HCT116 (cell line): ENCODE measurements around the gene LGI2. TPM values are rescaled to one million over a fixed set of nuclear protein-coding genes. Genes with fewer than 3 reads are reported as not detected.

Experiments used
- ATAC-seq: fragments of 200-7000 bp; cut with Tn5 transposase; 2 replicates; pipeline ENCODE4 v1.9.1; 2020; ENCODE audit warnings: mild to moderate bottlenecking, moderate library complexity
- BruUV-seq: library from RNA; stranded (reverse); fragments of 400-500 nt; replicated peaks from 2 replicates; lab custom pipeline; 2021; lab: Mats Ljungman, UMichigan
- CTCF ChIA-PET: fragments of 300-600 bp; sonication (Branson Sonifier 250); formaldehyde crosslinking; loops from one replicate; lab custom pipeline; 2021; ENCODE audit warnings: antibody characterized with exemption; lab: Charles Lee
- POLR2A ChIA-PET: fragments of 300-600, 350-600 bp; sonication (Branson Sonifier 250); formaldehyde crosslinking; loops from one replicate; lab custom pipeline; 2021; ENCODE audit warnings: antibody characterized with exemption; lab: Charles Lee
- RAD21 ChIA-PET, 2 experiments: fragments of 300-600 bp; sonication (Branson Sonifier 250); formaldehyde crosslinking; loops; one replicate each; lab custom pipeline; 2023; ENCODE audit warnings: low total read pairs in 2 of 2; ENCODE audit not compliant: uncharacterized antibody in 2 of 2, unreplicated experiment in 2 of 2, low non-redundant PET in 1 of 2; lab: Charles Lee
- DNase-seq: peaks from one replicate; pipeline ENCODE4 v3.0.0-alpha.2; 2010; ENCODE audit warnings: low read depth, low spot score
- H2AFZ ChIP-seq: fragments of 200-600 bp; shearing (Covaris generic), sonication (generic); 2 replicates; pipeline ENCODE4 v1.6.1; 2017; ENCODE audit warnings: low read depth, mixed run types, mixed read lengths, antibody characterized with exemption, low read length; ENCODE audit not compliant: poor library complexity, severe bottlenecking
- H3K27ac ChIP-seq: 2 replicates; pipeline ENCODE4 v1.5.1; 2012; ENCODE audit warnings: low read depth, low read length
- H3K27me3 ChIP-seq: fragments of 200-600 bp; sonication (generic); 2 replicates; pipeline ENCODE4 v1.6.1; 2016; ENCODE audit warnings: mixed run types, low read length, mixed read lengths; ENCODE audit not compliant: insufficient read depth
- H3K36me3 ChIP-seq, 2 experiments: fragments of 200-500 bp in 1 of 2; fragments of 200-600 bp in 1 of 2; sonication (Bioruptor generic) in 1 of 2; sonication (generic) in 1 of 2; 2 replicates each; pipeline versions ENCODE4 v1.5.1 to v1.6.1; 2014 to 2016; ENCODE audit warnings: low read length in 2 of 2, inconsistent platforms in 1 of 2, mixed read lengths in 1 of 2, mixed run types in 1 of 2; ENCODE audit not compliant: insufficient read depth in 2 of 2, control insufficient read depth in 1 of 2
- H3K4me1 ChIP-seq, 2 experiments: fragments of 200-600 bp in 1 of 2; sonication (generic) in 1 of 2; 2 replicates each; pipeline versions ENCODE4 v1.5.1 to v1.6.1; 2012 to 2017; ENCODE audit warnings: low read length in 2 of 2, inconsistent platforms in 1 of 2, mild to moderate bottlenecking in 1 of 2, mixed read lengths in 1 of 2, mixed run types in 1 of 2, moderate library complexity in 1 of 2; ENCODE audit not compliant: insufficient read depth in 2 of 2, control insufficient read depth in 1 of 2
- H3K4me2 ChIP-seq: fragments of 200-600 bp; sonication (generic); 2 replicates; pipeline ENCODE4 v1.6.1; 2017; ENCODE audit warnings: mixed run types, low read length, mixed read lengths
- H3K4me3 ChIP-seq, 2 experiments: fragments of 200-600 bp in 1 of 2; sonication (generic) in 1 of 2; replicated peaks in 1 of 2; 2 replicates each; pipeline ENCODE4 v1.5.1; 2011 to 2016; ENCODE audit warnings: low read length in 2 of 2, control low read depth in 1 of 2, low read depth in 1 of 2, mild to moderate bottlenecking in 1 of 2, mixed read lengths in 1 of 2, mixed run types in 1 of 2
- H3K79me2 ChIP-seq: fragments of 200-600 bp; sonication (generic); 2 replicates; pipeline ENCODE4 v1.6.1; 2017; ENCODE audit warnings: mild to moderate bottlenecking, mixed run types, low read length, moderate library complexity, mixed read lengths; ENCODE audit not compliant: insufficient read depth
- H3K9ac ChIP-seq: fragments of 200-600 bp; sonication (generic); 2 replicates; pipeline ENCODE4 v1.6.1; 2016; ENCODE audit warnings: low read length, mixed read lengths
- H3K9me2 ChIP-seq: fragments of 200-600 bp; sonication (generic), shearing (Covaris generic); 2 replicates; pipeline ENCODE4 v1.6.1; 2017; ENCODE audit warnings: mixed run types, mild to moderate bottlenecking, moderate library complexity; ENCODE audit not compliant: insufficient read depth
- H3K9me3 ChIP-seq, 2 experiments: fragments of 200-500 bp in 1 of 2; fragments of 200-600 bp in 1 of 2; sonication (Bioruptor generic) in 1 of 2; sonication (generic) in 1 of 2; 2 replicates each; pipeline ENCODE4 v1.6.1; 2014 to 2017; ENCODE audit warnings: low read length in 2 of 2, mixed read lengths in 2 of 2, inconsistent platforms in 1 of 2, low read depth in 1 of 2, mild to moderate bottlenecking in 1 of 2, mixed run types in 1 of 2, moderate library complexity in 1 of 2; ENCODE audit not compliant: control insufficient read depth in 1 of 2, insufficient read depth in 1 of 2
- H4K20me1 ChIP-seq: fragments of 200-600 bp; sonication (generic), shearing (Covaris generic); 2 replicates; pipeline ENCODE4 v1.6.1; 2017; ENCODE audit warnings: mixed run types, mild to moderate bottlenecking, moderate library complexity; ENCODE audit not compliant: insufficient read depth
- EGR1 ChIP-seq: IDR thresholded peaks from 2 replicates; pipeline ENCODE4 v1.6.1; 2012; ENCODE audit warnings: low read depth
- ELF1 ChIP-seq: IDR thresholded peaks from 2 replicates; pipeline ENCODE4 v1.6.1; 2012; ENCODE audit warnings: low read depth, borderline replicate concordance
- FOSL1 ChIP-seq: IDR thresholded peaks from 2 replicates; pipeline ENCODE4 v1.6.1; 2012; ENCODE audit warnings: low read depth
- JUND ChIP-seq: IDR thresholded peaks from 2 replicates; pipeline ENCODE4 v1.6.1; 2012
- TCF7L2 ChIP-seq: IDR thresholded peaks from 2 replicates; pipeline ENCODE4 v1.7.0; 2011; ENCODE audit warnings: borderline replicate concordance, inconsistent platforms; ENCODE audit not compliant: insufficient read depth, insufficient read length; ENCODE audit errors: extremely low read depth
- ZFX ChIP-seq: fragments of 450-650 bp; IDR thresholded peaks from 2 replicates; pipeline ENCODE4 v1.6.1; 2017
- ZNF274 ChIP-seq: fragments of 200-500 bp; sonication (Bioruptor generic); IDR thresholded peaks from 2 replicates; pipeline ENCODE4 v1.6.1; 2014; ENCODE audit warnings: mild to moderate bottlenecking, low read depth, low read length, inconsistent platforms
- intact Hi-C: fragments of 100-400 bp; cut with micrococcal nuclease; formaldehyde crosslinking; loops from 2 replicates; pipeline ENCODE4 v1.10.0; 2022
- total RNA-seq: library from RNA; stranded (reverse); gene quantifications from one replicate; pipeline ENCODE4 v1.2.1, GENCODE V29; 2021; ENCODE audit not compliant: unreplicated experiment
- TF ChIP-seq, protein P1 (sequence below): IDR thresholded peaks from 2 replicates; pipeline ENCODE4 v1.6.1; 2012; ENCODE audit warnings: low read depth

LGI2 gene
- total RNA-seq, 1 experiment from 2014 or later = not detected

DNA sequence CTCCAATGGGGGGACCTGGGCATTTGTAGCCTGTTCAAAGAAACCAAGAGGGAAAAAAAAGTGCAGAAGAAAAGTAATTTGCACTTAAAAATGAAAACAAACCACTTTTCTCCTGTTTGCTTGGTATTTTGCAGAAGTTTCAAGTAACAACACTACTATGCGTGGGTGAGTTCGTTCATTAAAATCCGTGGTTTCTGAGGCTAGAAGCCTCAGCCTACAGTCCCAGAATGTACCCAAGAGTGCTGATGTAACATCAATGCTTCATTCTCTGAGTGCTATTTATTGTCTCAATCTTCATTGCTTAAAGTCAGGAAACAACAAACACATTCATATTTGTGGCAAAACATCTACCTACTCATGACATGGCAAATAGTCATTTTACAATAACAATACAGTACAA lies 29.2 kb downstream of the LGI2 start:
- H3K4me1 ChIP-seq = no peaks in the 10 kb centered on the region
- H3K4me2 ChIP-seq = no peak overlapping the region
- H3K27ac ChIP-seq = no peak overlapping the region
- ATAC-seq = no peak
- H3K27me3 ChIP-seq = peaks cover 30% of the 10 kb centered on the region; the same call in 1 of the 2 replicates
- no peak overlapping the region for H3K9ac ChIP-seq
- no peaks in the 10 kb centered on the region for H3K79me2 ChIP-seq
- no peaks in the 10 kb centered on the region for H3K36me3 ChIP-seq
- H3K9me2 ChIP-seq = no peaks in the 10 kb centered on the region
- no peaks in the 10 kb centered on the region for H3K9me3 ChIP-seq
- no peak for DNase-seq
- TF ChIP-seq, protein P1, sequence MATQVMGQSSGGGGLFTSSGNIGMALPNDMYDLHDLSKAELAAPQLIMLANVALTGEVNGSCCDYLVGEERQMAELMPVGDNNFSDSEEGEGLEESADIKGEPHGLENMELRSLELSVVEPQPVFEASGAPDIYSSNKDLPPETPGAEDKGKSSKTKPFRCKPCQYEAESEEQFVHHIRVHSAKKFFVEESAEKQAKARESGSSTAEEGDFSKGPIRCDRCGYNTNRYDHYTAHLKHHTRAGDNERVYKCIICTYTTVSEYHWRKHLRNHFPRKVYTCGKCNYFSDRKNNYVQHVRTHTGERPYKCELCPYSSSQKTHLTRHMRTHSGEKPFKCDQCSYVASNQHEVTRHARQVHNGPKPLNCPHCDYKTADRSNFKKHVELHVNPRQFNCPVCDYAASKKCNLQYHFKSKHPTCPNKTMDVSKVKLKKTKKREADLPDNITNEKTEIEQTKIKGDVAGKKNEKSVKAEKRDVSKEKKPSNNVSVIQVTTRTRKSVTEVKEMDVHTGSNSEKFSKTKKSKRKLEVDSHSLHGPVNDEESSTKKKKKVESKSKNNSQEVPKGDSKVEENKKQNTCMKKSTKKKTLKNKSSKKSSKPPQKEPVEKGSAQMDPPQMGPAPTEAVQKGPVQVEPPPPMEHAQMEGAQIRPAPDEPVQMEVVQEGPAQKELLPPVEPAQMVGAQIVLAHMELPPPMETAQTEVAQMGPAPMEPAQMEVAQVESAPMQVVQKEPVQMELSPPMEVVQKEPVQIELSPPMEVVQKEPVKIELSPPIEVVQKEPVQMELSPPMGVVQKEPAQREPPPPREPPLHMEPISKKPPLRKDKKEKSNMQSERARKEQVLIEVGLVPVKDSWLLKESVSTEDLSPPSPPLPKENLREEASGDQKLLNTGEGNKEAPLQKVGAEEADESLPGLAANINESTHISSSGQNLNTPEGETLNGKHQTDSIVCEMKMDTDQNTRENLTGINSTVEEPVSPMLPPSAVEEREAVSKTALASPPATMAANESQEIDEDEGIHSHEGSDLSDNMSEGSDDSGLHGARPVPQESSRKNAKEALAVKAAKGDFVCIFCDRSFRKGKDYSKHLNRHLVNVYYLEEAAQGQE = no peak
- TF ChIP-seq JUND = no peak
- TF ChIP-seq ZFX = no peak
- TF ChIP-seq FOSL1 = no peak
- TF ChIP-seq ZNF274 = no peak
- no peak for TF ChIP-seq EGR1
- TF ChIP-seq ELF1 = no peak
- no peak for TF ChIP-seq TCF7L2
- TF ChIP-seq, all 23 proteins: peak for 0
- intact Hi-C loops = no loop called here
- no peaks in the 10 kb centered on the region for H4K20me1 ChIP-seq
- POLR2A ChIA-PET = no interaction called here
- RAD21 ChIA-PET = no interaction called here
- CTCF ChIA-PET = no interaction called here
- H2AFZ ChIP-seq = no peak overlapping the region
- no peak overlapping the region for H3K4me3 ChIP-seq
- BruUV-seq = no TSS peak
